HG02970 (cell line): ENCODE data around the gene SMPDL3B.

Experiments
- ATAC-seq: cut with Tn5 transposase; IDR thresholded peaks from one replicate; pipeline ENCODE4 v1.9.1; 2021; ENCODE audit warnings: mild to moderate bottlenecking, moderate library complexity, moderate number of reproducible peaks; ENCODE audit not compliant: unreplicated experiment, low FRiP score

SMPDL3B gene

DNA sequence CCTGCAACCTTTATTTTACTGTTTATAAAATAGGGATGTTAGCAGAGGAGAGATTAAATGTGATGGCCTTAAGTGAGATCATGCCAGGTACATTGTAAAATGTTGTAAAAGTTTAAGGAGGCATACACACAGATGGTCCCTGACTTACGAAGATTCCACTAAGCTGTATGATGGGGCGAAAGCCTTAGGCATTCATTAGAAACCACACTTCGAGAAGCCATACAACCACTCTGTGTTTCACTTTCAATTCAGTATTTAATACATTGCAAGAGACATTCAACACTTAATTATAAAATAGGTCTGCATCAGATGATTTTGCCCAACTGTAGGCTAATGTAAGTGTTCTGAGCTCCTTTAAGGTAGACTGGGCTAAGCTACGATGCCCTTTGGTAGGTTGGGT lies 3.7 kb downstream of the SMPDL3B start:
- no peak for ATAC-seq

DNA sequence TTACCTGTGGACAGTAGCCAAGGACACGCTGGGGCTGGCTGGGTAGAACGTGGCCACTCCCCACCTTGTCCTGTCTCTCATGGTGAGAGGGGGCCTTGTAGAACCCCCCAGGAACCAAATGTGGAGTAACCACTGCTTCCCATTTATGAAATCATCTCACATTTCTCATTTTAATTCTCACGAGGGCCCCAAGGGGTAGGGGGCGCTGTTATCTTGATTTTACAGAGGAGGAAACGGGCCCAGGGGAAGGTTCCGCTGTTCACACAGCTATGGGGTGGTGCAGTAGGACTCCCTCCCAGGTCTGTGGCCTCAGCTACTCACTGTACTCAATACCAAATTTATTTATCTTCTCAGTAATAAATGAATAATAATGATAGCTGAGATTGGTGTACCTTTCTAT lies 5.5 kb downstream of the SMPDL3B start:
- ATAC-seq: no peak

DNA sequence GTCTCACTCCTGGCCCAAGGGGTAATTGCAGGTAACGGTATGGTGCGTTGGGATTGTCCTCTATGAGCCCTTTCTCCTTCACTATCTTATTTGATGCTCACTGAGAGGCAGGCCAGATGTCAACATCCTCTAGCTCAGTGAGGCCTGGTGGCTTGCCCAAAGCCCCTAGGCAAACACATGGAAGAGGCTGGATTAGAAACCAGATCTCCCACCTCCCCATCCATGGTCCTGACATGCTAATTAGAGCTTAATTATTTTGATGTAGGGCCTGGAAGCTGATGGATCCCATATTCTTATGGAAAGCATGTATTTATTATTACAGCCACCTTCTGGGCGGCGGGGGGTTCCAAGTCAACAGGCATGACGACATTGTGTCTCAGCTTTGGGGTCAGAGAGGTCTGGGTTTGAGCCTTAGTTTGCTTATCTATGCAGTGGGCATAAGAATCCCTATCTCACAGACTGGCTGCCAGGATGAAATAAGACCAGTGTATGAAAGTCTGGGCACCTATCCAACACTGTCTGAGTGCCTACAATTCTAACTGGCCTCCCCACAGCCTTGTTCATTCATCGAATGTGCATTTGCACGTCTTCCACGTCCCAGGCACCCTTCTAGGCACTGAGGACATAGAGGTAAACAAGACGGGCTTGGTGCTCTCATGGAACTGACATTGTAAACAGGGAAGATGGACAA lies 6.2 kb downstream of the SMPDL3B start:
- ATAC-seq: no peak

DNA sequence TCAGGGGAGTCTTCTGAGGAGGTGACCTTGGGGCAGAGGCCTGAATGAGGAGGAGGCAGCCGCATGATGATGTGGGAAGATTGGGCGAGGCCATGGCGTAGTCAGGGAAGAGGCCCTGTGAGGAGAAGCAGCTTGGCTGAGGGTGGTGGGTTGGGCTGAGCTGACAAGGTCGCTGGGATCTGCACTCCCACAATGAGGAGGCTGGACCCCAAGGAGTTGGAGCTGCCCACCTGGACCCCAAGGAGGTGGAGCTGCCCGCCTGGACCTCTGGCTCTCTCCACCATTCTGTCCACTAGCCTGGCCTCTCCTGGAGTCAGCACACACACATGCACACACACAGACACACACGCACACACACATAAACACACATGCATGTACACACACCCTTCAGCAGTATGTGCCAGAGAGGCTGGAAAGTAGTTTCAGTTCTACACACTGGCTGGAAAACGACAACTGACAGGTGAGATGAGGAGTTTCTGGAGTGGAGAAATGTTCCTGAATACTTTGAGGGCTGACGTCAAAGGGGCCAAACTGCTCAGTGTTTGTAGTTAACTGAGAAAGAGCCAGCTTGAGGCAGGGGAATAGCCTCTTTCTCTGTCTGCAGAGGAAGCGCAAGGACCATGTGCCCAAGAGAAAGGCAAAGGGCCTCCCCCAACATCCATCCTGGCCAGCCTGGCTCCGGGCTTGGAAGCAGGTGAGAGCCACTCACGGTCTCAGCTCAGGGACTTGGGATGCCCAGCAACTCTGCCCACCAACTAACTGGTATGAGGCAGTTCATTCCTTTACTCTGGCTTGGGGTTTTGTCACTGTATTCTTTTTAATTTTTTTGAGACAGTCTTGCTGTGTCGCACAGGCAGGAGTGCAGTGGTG lies 7.1 kb downstream of the SMPDL3B start:
- no peak for ATAC-seq

DNA sequence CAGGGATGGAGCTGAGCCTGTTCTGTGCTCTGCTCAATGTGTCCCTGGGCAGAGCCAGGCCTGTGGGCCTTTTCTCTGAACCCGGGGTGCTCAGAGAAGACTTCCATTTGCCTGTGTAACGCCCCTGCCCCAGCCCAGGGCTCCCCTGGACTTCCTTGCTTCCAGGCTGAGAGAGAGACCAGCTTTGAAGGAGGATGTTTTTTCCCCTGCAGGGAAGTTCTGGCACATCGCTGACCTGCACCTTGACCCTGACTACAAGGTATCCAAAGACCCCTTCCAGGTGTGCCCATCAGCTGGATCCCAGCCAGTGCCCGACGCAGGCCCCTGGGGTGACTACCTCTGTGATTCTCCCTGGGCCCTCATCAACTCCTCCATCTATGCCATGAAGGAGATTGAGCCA lies 10.2 kb downstream of the SMPDL3B start:
- ATAC-seq: no peak

DNA sequence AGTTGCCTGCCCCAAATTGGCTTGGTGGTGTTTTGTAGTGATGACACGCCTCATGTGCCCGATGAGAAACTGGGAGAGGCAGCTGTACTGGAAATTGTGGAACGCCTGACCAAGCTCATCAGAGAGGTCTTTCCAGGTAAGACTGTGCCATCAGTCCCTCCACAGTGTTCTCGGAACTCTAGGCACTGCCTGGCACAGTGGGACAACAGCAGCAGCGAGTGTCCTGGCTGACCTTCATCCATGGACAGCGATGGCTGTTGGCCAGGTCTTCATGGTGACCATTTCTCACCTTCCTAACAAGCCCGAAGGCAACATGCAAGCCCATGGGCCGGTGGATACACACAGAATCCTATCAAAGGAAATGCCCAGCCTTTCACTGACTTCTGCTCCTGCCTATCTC lies 14.2 kb downstream of the SMPDL3B start:
- ATAC-seq: no peak

DNA sequence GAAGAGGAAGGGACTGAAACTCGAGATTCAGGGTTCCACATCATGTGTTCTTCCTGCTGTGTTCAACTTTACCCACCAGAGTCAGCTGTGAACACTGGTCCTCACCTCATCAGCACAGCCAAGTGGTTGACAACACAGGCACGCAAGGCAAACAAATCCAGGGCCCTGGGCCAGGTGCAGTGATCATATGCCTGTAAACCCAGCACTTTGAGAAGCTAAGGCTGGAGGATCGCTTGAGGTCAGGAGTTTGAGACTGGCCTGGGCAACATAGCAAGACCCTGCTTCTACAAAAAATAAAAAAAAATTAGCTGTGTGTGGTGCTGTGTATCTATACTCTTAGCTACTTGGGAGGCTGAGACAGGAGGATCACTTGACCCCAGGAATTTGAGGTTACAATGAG lies 16.6 kb downstream of the SMPDL3B start:
- no peak for ATAC-seq

DNA sequence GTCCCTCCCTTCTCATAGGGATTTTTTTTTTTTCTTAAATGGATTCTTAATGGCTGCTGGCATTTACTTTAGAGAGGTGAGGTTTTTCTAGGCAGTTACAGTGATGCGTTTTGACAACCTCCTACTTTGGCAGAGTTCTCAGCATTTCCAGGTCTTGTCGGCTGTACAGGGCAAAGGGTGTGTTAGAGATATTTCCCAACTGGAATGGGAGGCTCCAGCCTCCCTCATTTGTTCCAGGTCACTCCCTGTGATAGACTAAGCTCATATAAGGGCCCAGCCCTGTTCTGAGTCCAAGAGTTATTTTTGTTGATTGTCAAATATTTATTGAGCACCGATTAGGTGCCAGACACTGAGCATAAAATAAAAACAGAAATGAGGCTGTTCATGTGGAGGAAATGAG lies 17.3 kb downstream of the SMPDL3B start:
- no peak for ATAC-seq

DNA sequence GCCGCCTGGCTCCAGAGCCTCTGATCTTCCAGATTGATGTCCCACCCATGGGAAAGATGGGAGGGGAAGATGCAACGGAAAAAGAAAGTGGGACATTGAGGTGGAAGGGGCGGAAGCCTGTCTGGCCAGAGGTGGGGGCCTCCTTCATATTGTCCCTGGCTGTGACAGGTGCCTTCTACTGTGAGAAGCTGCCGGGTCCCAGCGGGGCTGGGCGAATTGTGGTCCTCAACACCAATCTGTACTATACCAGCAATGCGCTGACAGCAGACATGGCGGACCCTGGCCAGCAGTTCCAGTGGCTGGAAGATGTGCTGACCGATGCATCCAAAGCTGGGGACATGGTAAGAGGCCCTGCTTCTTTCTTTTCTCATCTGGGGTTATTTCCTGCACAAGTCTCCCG lies 19.4 kb downstream of the SMPDL3B start:
- no peak for ATAC-seq

DNA sequence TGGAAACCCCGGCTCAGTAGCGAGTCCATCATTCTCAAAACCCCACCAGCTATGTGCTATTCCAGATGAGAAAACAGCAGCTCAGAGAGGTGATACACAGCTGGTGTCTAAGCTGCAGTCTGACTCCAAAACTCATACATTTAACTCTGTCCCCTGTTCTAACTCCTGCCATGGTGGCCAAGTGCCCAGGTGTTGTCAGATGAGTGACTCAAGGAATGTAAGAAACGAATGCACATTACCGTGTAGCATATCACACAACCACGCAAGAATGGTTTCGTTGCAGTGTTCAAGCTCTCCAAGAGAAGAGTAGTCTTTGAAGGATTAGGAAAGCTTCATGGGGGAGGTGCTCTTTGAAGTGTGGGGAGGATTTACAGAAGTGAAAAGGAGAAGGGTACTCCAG lies 20.3 kb downstream of the SMPDL3B start:
- ATAC-seq: no peak

DNA sequence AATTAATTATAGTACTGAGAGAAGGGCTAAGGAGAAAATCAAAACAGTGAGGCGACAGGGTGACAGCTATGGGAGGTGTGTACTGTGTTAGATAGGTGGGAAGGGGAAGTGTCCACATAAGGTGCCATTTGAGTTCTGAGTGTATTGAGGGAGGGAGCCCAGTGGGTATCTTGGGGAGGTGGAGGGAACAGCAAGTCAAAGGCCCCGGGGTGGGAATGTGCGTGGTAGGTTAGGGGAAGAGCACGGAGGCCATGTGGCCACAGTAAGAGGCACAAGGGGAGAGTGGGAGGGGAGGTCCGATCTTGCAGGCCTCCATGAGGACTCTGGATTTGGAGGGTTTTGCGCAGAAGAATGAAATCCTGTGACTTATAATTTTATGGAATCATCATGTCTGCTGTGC lies 22.0 kb downstream of the SMPDL3B start:
- ATAC-seq: no peak

DNA sequence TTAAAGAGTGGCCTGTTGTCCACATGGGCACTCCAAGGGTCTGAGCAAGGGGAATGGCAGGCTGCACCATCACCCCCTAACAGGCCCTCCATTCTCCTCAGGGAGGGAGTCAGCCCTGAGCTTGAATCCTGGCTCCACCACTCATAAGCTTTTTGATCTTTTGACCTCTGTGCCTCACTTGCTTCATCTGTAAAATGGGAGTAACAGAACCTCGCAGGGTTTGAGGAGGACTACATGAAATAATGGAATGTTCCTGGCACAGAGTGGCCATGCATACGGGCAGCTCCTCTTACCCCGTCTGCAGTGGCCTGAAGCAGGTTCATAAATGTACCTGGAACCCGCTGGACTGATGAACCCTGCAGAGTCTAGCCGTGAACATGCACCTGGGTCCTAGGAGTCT lies 22.9 kb downstream of the SMPDL3B start:
- ATAC-seq: no peak

DNA sequence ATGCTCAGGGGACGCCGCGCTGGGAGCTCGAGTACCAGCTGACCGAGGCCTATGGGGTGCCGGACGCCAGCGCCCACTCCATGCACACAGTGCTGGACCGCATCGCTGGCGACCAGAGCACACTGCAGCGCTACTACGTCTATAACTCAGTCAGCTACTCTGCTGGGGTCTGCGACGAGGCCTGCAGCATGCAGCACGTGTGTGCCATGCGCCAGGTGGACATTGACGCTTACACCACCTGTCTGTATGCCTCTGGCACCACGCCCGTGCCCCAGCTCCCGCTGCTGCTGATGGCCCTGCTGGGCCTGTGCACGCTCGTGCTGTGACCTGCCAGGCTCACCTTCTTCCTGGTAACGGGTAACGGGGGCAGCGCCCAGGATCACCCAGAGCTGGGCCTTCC lies 23.7 kb downstream of the SMPDL3B start:
- no peak for ATAC-seq

DNA sequence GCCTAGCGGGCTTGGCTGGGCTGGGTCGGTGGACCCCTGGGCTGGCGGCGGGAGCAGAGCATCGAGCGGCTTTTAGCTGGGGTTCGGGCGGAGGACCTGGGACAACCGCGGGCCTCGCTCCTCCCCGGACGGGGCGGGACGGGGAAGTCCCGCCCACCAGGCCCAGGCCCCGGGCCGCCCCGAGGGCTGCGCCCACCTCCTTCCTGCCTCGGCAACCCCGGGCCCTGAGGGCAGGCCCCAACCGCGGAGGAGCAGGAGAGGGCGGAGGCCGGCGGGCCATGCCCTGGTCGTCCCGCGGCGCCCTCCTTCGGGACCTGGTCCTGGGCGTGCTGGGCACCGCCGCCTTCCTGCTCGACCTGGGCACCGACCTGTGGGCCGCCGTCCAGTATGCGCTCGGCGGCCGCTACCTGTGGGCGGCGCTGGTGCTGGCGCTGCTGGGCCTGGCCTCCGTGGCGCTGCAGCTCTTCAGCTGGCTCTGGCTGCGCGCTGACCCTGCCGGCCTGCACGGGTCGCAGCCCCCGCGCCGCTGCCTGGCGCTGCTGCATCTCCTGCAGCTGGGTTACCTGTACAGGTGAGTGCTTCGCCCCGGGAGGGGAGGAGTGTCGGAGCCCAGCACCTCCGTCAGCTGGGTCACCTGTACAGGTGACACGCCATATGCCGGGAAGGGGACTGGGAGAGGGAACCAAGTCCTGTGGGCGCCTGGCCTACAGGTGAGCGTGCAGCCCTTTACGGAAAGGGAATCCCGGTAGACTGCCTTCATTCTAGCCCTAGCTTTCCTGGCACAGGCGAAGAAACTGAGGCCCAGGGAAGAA lies 25.2 kb downstream of the SMPDL3B start, which contains the start of gene XKR8:
Gene XKR8 (plus strand): TSS at position 182 of the 812 bp plus-strand sequence. CDS start 97 bp downstream, at position 279.
- ATAC-seq: peak; percentile 65

DNA sequence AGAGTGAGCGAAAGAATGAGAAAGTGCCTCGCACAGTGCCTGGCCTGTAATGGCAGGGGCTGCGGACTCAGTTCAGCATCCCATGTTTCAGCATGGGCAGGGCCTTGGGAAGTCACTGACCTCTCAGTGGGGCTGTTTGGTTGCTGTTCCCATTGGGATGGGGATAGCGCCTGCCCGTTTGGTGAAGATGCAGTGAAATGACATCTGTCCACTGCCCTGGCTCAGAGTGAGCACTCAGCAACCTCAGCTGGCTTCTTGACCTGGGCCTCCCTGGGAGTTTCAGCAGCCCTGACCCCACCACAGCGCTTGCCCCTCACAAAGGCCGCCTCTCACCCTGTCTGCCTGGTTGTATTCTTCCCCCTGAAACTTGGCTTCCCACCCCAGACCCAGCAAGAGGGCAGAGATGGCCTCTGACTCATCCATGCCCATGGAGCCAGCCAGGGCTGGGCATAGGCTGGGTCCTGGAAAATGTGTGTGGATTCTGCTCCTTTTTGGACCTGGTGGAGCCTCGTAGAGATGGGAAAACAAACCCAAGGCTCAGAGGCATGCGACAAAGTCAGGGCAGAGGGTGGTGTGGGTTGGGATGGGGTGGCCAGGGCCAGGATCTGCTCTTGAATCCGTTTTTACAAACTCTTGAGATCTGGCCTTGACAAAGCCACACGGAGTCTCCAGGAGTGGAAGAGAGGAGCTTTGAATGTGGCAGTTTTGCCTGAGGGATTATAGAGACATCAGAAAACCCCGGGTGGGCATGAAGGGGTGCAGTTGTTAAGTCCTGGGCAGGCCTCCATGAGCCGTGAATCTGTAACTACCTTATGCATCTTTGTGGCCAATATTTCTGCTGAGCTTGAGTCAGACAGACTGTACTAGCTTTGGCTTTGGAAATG lies 26.2 kb downstream of the SMPDL3B start:
- ATAC-seq: no peak

DNA sequence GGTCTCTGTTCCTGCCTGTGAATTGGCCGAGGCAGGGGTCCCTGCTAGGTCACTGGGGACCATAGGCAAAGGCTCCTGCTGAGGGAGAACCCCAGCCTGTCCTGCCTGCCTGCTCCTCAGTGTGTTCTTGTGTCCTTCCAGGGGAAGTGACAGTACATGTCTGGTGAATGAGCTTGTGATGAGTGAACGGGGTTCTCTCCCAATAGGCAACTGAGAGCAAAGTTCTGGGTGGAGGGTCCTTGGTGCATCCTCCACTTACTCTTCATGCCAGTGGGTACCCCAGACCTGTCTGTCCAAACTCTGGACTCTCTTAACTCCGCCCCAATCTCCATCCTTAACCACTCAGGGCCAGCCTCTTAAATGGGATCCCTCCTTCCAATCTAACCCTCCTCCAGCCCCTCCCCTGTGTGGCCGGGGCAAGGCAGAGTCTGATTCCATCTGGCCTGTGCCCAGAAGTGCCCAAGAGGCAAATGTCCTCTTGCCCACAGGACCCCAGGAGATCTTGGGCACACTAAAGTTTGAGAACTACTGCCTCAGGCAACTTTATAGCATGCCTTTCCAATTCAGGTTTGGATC lies 26.9 kb downstream of the SMPDL3B start:
- no peak for ATAC-seq

DNA sequence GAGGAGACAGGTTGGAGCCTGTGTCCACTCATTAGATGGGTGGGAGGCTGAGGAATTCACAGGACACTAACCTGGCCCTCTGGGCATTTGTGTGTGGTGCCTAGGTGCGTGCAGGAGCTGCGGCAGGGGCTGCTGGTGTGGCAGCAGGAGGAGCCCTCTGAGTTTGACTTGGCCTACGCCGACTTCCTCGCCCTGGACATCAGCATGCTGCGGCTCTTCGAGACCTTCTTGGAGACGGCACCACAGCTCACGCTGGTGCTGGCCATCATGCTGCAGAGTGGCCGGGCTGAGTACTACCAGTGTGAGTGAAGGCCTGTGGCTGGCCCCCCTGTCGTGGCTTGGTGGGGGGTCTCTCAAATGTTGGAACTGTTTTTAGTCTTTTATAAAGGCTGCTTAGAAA lies 28.6 kb downstream of the SMPDL3B start:
- no peak for ATAC-seq

DNA sequence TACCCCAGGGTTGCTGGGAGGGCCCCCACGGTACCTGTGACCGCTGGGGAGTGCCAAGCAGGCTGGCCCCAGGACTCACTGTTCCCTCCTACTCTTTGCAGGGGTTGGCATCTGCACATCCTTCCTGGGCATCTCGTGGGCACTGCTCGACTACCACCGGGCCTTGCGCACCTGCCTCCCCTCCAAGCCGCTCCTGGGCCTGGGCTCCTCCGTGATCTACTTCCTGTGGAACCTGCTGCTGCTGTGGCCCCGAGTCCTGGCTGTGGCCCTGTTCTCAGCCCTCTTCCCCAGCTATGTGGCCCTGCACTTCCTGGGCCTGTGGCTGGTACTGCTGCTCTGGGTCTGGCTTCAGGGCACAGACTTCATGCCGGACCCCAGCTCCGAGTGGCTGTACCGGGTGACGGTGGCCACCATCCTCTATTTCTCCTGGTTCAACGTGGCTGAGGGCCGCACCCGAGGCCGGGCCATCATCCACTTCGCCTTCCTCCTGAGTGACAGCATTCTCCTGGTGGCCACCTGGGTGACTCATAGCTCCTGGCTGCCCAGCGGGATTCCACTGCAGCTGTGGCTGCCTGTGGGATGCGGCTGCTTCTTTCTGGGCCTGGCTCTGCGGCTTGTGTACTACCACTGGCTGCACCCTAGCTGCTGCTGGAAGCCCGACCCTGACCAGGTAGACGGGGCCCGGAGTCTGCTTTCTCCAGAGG lies 31.8 kb downstream of the SMPDL3B start:
- no peak for ATAC-seq
